NCI-H1694 (cell line): ENCODE results near the gene ERP44.
"Not testable (repeated sequence)": the region's sequence is repeated elsewhere in the genome, so short reads cannot be mapped to it uniquely, and the experiment has no call there.

Experiments used
- DNase-seq: peaks from one replicate; lab custom pipeline; 2025; lab: John Stamatoyannopoulos, UW

The ERP44 gene

GRCh38 chr9:100100146-100100667 is 1.4 kb upstream of the ERP44 start:
- no peak for DNase-seq

GRCh38 chr9:100099722-100100042 is 882 bp upstream of the ERP44 start:
- peak; percentile 10 for DNase-seq

DNA sequence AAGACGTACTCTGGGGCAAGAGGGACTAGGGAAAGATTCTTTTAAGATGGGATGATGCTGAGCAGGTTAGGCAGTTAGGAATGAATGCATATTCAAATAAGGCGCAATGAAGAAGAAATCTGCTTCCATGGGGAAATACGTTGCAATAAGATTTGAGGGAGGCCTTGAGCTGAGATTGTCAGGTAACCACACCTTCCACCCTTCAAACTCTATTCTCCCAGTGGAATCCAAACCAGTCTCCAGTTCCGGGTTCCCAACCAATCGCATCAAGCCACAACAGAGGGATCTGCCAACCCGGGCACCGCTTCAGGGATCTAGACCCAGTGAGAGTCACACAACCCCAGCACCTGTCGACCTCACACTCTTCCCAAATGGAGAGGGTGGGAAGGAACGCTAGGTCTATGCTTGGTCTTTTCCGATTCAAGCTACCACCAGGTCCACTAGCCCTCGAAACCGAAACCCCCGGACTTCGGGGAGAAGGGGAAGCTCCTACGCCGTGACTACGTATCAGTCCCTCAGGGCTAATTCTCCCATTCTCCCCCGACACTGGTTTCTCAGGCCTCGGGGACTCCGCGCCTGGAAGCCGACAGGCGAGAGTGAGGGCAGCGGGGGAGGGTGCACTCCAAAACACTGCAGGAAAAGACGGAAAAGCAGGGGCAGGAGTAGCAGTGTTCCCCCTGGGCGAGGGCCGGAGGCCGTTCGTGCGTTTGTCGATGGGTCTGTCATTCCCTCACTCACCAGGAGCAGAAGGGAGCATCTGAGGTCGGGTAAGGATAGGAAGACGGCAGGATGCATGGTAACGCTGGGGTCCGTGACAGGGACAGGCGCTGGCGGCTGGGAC is 534 bp downstream of the ERP44 start:
- peak; percentile 11 for DNase-seq

DNA sequence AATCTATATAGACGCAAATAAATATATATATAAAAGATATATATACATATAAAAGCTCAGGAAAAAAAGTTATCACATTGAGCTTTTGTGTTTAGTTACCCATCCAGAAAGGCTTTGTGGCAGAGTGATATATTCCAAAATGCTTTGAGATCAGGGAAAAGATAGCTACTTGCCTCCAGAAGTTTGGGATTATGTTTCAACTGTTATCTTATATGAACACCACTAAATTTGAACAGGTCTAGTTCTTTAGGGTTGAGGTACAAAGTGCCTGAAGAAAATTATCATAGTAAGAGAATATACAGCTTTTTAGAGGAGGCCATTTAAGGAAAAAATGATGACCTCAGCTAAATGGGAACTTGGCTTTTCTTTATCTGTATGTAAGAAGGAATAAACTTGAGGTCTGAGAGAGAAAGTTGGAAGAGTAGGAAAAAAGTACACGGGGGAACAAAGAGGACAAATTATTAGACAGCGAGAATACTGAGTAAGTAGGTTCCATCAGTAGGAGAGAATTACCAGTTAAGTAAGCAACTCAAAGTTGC is 2.4 kb downstream of the ERP44 start:
- DNase-seq: no peak

DNA sequence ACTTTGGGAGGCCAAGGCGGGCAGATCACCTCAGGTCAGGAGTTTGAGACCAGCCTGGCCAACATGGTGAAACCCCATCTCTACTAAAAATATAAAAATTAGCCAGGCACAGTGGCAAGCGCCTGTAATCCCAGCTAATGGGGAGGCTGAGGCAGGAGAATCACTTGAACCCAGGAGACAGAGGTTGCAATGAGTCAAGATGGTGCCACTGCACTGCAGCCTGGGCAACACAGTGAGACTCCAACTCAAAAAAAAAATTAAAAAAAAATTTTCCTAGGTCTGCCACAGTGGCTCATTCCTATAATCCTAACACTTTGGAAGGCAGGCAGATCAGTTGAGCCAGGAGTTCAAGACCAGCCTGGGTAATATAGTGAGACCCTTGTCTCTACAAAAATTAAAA is 4.4 kb downstream of the ERP44 start:
- DNase-seq: not testable (repeated sequence)

DNA sequence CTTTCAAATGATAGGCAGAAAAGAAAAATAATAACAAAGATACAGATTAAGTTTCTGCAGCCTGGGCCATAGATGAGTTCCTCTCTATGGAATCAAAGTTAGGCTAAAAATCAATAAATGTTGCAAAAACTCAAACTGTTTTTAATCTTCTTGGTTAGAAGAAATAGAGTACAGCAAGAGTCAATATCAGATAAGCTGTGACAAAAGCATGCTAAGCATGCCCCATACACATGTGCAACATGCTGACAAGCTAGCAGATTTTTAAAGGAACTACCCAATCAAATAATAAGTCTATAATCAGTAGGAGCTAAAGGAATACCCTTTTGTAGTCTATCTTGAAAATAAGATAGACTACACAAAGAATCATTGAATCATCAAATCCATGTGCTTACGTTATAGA is 6.7 kb downstream of the ERP44 start:
- DNase-seq: no peak

DNA sequence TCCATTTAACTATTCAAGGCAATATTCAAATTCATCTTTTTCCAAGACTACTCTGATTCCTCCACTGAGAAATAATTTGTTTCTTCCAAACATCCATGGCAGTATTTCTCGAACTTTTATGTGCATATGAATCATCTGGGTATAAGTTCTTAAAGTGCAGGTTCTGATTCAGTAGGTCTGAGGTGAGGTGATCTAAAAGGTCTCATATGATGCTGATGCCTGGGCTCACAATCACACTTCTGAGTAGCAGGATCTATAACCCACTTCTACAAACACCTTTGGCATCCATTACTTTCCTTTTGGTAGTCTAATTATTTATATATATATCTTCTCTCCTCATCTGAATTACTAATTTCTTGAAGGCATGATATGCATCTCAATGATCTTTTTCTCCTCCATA is 7.2 kb downstream of the ERP44 start:
- DNase-seq: no peak

DNA sequence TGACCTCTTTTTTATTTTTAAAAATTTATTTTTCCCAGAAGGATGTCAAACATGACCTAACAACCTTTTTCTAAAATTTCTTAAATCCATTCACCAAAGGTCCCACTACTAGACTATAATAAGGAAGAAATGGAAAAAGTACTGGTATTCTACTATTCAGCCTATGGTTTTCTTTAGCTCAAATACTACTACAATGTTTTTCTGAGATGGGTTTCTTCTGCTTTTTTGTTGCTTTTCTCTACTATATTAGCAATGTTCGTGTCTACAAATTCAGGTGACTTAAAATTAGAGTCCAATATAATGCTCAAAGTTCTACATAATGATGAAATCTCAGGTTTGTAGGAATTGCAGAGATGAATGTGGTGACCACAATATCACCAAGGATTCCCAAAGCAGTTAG is 7.9 kb downstream of the ERP44 start:
- no peak for DNase-seq

DNA sequence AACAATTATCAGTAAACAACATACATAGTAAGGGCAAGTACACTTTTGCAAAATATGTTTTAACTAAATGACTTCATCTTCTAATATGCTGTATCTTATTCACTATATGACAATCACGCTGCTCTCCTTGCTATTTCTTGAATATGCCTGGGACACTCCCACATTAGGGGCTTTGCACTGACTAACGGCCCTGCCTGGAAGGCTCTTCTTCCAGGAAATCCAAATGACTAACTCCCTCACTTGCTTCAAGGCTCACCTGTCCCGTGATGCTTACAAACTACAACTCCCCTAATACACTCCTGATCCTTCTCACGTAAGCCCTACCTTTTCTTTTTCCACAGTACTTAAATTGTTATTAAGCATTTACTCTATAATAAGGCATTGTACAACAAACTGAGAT is 10.6 kb downstream of the ERP44 start:
- DNase-seq: no peak

GRCh38 chr9:100087218-100087617 is 11.6 kb downstream of the ERP44 start:
- DNase-seq: no peak

GRCh38 chr9:100086097-100086635 is 12.6 kb downstream of the ERP44 start:
- no peak for DNase-seq

GRCh38 chr9:100084734-100085133 is 14.1 kb downstream of the ERP44 start:
- no peak for DNase-seq

GRCh38 chr9:100084128-100084453 is 14.7 kb downstream of the ERP44 start:
- DNase-seq: no peak

GRCh38 chr9:100083448-100084127 is 15.2 kb downstream of the ERP44 start:
- DNase-seq: peak; percentile 24

DNA sequence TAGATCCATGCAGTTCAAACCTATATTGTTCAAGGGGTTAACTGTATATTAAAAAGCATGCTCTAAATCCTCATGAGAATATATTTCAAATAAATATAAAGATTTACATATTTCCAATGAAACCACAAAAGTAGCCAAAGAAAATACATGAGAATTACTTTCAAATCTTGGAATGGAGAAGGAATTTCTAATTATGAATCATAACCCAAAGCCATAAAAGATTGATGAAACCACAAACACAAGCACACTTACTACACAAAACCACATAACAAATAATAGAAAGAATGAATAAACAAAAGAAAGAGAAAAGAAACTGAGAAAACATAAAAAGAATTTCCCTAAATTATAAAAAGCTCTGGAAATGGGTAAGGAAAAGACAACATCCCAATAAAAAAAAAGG is 16.0 kb downstream of the ERP44 start:
- DNase-seq: no peak

- DNase-seq: not testable (repeated sequence)
These were observed 22.5 kb downstream of the ERP44 start for GRCh38 chr9:100076256-100076655.

DNA sequence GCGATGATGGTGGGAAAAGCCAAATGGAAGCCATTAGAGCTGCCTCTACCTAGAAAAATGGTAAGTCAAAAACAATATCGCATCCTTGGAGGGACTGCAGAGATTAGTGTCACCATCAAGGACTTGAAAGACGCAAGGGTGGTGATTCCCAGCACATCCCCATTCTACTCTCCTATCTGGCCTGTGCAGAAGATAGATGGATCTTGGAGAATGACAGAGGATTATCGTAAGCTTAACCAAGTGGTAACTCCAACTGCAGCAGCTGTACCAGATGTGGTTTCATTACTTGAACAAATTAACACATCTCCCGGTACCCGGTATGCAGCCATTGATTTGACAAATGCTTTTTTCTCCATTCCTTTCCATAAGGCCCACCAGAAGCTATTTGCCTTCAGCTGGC is 23.8 kb downstream of the ERP44 start:
- no peak for DNase-seq

- no peak for DNase-seq
These were observed 24.7 kb downstream of the ERP44 start for GRCh38 chr9:100074093-100074492.

GRCh38 chr9:100072805-100073204 is 26.0 kb downstream of the ERP44 start:
- DNase-seq: no peak

- DNase-seq: no peak
These were observed 27.5 kb downstream of the ERP44 start for GRCh38 chr9:100071271-100071670.

DNA sequence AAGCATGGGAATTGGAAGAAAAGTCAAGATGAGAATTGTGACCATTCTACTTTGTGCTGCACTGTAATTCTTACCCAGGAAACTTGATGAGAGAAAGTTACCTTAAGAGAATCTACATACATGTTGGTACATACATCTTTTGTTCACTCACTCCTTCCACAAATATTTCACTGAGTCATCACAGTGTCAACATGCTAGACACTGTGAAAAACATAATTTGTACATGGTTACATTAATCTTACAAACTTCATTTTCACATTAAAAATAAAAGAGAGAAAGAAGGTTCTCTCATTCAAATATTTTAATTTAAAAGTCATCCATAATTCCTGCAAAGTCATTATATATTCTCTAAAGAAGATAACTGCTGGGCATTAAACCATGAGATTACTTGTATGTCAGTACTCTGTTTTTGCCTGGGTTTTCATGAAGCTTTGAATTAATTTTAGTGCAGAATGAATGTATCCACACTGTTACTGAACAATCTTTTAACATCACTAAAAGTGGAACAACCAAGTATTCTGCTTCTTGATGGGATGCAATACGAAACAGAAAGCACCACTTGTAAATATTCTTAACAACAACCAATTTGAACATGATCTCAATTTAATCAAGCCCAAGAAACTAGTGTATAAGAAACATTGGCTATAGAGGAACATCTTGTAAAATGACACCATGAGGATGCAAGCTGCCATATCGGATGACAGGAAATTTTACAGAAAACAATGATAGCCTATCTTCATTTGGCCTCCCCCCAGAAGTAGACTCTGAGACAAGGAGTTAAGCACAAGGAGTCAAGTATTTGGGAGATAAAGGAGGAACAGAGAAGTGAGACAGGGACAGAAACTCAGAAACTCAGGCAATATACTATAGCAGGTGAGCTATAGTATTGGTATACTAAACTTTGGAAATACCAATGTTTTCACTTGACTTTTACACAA is 28.4 kb downstream of the ERP44 start:
- no peak for DNase-seq

GRCh38 chr9:100069068-100069467 is 29.7 kb downstream of the ERP44 start:
- DNase-seq: not testable (repeated sequence)
